Measurements from ENCODE around the gene MYOD1. TPM values are rescaled to one million over a fixed set of nuclear protein-coding genes. Genes with fewer than 3 reads are reported as not detected.

The MYOD1 gene
- total RNA-seq, 2 donors from 2014 or later = not detected

DNA sequence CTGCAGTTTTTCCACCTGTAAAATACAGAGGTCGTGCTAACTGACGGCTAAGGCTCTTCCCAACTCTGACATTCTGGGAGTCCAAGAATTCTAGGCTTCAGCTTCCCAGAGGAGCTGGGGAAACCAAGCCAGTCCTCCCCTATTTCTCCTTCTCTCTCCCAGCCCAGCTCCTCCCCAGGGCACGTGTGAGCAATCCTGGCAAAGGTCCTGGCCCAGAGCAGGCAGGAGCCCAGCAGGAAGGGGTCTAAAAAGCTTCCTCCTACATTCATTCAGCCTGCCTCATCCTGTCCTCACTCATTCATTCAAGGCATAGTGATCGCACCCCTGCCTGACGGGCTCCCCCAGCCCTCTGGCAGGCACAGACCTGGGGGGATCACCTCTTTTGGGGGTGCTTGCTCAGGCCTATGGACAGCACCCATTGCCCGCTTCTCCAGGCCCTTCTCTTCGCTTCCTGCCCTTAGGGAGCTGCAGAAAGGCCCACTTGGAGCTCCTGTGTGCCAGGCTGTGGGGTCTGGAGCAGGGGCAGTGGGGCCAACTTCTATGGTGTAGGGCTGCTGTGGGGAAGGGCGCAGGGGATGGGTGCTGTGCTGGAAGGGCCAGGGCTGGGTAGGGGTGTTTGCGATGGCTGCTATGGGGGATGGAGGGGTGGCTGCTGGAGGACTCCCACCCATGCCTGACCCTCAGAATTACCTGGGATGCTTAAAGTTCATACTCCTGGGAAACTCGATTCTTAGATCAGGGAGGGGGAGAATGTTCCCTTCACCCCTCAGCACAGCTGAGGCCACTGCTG lies 25.0 kb downstream of the MYOD1 start:
- intact Hi-C loops (cut with DNase I, micrococcal nuclease) = no loop called here
- ATAC-seq = no peak
- DNase-seq = no peak

DNA sequence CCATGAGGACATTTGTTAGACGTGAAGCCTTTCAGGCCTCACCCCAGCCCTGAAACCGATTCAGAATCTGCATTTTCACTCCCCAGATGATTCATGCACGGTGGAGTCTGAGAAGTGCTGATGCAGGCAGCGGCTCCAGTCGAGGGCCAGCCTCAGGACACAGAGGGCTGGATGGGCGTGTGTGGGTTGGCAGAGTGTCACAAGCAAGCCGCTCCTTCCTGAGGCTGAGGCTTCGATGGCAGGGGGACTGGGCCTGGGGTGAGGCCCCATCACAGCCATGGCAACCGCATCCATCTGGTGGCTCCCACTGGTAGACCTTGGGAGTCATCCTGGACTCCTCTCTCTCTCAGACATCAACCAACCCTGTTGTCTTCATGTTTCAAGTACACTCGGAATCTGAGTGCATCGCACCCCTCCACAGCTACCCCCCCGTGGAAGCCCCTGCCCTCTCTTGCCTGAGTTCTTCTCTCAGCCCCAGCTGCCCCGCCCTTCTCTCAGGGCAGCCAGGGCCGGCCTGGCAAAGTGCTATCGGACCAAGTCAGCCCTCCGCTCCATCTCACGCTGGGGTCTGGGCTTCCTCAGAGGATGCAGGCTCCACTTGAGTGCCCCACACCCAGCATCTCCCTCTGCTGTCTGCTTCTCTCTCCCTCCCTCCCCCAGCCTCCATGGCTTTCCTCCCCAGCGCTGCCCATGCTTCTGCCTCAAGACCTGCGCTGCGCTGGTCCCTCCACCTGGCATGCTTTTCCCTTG lies 25.8 kb downstream of the MYOD1 start:
- intact Hi-C loops (cut with DNase I, micrococcal nuclease) = no loop called here
- ATAC-seq (no peak), DNase-seq (peak in 1 of 2 donors; percentile 10)

DNA sequence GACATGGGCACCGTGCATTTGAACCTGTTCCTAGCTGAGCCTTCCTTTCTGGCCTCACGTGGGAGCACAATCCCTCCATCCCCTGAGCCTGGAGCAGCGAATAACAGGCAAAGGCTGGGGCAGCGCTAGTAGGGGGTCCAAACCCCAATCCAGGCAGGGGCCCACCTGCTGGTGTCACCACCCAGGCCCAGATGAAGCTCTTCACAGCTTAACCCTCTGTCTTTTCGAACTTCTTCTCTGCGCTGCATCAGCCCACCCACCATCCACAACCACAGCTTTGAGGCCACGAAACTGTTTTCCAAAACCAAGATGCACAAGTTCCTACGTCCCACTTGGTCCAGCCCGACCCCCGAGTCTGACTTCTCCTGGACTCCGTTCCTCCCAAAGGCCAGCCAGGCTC lies 26.7 kb downstream of the MYOD1 start:
- ATAC-seq (no peak), DNase-seq (no peak)
- intact Hi-C loops (cut with DNase I, micrococcal nuclease) = no loop called here

DNA sequence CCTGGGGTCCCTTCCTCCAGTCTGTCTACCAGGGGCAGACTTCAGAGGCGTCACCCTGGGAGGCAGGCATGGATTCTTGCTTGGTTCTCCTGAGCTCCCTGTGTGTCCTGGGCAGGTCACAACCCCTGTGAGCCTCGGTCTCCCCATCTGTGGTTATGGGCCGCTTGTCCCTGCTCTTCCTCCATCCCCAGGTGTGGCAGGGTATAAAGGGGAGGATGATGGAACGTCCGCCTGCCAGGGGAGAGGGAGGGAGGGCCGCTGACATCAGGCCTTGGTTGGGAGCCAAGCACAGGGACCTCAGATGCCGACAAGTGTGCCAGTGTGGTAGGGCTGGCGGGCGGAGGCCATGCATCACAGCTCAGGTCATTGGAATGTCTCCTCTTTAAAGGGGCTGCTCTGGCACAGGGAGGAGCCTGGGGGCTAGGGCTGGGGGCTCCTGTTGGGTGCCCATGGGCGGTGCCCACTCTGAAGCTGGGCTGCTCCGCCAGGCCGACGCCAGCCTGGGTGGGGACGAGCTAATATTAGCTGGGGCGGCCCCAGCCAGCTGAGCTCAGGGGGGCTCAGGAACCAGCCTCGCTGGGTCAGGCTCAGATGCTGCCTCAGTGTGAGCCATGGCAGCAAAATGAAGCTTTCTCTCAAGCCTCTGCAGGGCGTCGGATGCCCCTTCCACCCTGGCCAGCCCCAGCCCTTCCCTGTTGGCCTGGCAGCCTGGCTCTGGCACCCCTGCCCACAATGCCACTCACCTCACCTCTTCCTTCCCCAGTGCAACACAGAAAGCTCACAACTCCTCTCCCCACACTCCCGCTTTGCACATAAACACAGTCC lies 28.0 kb downstream of the MYOD1 start:
- intact Hi-C loops (cut with DNase I, micrococcal nuclease) = no loop called here
- DNase-seq (no peak), ATAC-seq (no peak)

DNA sequence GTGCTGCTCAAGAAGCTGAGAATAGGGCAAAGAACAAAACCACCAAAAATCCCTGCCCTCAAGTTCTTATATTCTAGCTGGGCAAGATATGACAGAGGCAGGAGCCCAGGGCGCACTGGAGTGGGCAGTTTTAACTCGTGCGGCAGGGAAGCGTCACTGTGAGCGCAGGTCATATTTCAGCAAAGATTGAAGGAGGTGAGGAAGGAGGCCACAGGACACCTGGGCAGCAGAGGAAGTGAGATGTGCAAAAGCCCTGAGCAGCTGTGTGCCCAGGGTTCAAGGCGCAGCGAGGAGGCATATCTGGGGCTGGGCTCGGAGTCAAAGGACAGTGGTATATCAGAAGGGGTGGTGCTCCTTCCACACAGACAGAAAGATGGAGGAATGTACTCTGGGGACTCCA lies 28.7 kb downstream of the MYOD1 start:
- ATAC-seq (no peak), DNase-seq (no peak)
- intact Hi-C loops (cut with DNase I, micrococcal nuclease) = no loop called here

DNA sequence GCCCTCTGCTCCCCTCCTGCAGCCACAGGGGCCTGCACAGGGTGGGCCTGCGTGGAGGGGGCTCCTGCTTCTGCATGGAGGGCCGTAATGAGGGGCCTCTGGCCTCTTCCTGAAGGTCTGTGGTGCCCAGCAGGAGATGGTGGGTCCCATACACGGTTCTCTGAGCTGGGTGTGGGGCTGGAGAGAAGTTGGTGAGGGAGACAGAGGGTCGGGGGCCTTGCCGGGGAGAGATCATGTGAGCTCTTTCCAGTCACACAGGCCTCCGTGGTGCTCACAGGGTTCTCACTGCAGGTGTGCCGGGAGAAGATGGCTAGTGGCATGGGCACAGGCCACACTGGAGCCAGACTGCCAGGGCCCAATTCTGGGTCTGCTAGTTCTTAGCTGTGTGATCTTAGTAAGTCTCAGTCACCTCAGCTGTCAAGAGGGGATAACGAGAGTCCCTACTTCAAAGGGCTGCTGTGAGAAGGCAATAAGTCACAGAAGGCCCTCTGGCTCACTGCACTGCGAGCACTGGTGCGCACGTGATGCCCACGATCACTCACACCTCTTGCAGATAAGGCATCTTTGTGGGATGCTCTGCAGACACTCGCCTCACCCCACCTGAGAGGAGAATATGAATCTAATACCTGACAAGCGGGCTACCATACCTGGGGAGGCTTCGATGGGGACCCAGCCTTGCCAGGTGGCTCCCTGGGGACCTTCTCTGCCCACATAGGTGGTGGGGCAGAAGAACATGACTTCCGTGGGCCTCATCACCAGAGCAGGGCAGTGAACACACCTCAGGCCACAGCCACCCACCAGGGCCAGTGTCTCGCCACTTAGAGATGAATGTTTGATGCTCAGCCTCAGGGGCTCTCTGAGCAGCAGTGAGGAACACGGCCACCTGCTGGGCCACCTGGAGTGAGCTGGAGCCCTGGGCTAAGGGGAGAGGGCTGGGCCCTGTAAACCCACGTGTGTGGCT lies 29.7 kb downstream of the MYOD1 start:
- DNase-seq (no peak), ATAC-seq (no peak)
- intact Hi-C loops (cut with DNase I, micrococcal nuclease) = no loop called here

DNA sequence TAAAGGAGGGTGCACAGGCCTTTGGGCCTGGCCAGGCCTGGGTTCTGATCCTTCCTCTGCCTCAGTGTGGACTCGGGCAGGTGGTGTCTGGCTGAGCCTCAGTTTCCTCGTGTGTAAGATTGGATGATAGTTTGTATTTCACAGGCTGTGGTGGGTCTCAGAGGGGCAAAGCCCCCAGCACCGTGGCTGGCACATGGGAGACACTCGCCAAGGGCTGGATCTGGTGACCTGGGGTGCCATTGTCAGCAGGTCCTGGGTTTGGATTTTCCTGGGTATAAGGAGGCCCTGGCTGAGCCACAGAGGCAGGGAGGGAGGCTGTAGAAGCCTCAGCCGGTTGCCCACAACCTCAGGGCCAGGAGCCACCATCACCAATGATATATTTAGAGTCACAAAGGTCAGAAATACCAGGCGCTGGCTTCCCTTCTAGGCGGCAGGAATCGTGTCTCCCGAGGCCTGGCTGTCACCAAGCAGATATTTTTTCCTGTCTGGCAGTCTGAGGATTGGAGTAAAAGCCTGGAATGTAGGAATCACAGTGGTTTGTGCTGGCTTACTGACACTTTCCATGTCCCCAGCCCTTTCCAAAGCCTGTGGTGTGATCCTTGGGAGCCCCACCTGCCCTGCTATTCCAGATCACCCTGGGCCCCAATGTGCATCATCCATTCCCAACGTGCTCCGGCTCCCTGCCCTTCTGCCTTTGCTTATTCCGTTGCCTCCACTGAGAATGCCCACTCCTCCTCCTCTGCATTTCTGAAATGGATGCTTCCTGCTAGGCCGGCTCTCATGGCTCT lies 30.8 kb downstream of the MYOD1 start:
- DNase-seq (peak in 1 of 2 donors; percentile 16), ATAC-seq (no peak)
- intact Hi-C loops (cut with DNase I, micrococcal nuclease) = no loop called here

DNA sequence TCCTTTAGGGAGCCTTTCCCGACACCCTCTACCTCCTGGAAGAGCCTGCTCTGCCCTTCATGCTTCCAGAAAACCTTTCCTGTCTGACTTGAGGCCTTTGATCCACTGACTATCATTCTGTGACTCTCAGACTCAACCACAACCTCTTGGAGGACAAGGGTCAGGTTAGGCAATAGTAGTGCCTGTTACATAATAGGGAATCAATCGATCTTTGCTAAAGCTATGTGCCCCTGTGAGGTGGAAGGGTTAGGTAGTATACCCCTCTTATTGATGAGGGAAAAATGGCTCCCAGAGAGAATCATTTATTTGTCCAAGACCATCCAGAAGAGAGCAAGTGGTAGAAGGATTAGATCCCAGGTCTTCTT lies 31.4 kb downstream of the MYOD1 start:
- intact Hi-C loops (cut with DNase I, micrococcal nuclease) = no loop called here
- no peak for DNase-seq
- ATAC-seq = no peak

DNA sequence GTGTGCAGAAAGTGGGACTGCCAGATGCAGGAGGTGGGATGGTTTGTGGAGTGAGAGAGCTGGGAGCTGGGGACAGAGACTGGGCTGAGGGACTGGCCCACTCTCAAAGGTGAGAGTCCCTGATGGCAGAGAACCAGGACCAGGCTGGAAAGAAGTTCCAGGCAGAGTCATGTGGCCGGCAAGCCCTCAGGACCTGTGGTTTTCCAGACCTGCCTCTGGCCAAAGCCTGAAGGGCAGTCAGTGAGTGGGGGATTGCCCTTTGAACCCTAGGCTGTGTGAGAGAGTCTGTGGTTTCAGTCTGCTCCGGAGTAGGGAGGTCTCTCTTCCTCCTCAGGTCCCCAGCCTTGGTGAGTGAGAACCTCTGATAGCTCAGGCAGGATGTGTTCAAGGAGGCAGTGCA lies 32.2 kb downstream of the MYOD1 start:
- ATAC-seq (no peak), DNase-seq (no peak)
- intact Hi-C loops (cut with DNase I, micrococcal nuclease) = no loop called here

DNA sequence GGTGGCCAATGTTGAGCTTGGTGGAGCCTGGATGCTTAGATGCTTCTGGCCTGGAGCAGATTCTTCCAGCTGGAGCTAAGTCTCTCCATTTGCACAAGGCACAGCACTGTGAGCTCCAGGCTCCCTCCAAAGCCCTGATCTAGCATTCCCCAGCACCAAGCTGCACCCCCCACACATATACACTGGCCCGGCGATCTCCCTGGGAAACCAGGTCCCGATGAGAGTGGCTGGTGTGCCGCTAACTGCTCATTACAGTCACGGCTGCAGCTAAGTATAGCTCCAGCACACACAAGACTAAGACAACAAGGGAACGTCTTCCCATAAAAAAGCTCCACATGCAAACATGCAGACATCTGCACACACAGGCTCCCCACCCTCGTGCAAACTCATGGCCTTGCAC lies 32.8 kb downstream of the MYOD1 start:
- intact Hi-C loops (cut with DNase I, micrococcal nuclease) = no loop called here
- DNase-seq (no peak), ATAC-seq (no peak)

DNA sequence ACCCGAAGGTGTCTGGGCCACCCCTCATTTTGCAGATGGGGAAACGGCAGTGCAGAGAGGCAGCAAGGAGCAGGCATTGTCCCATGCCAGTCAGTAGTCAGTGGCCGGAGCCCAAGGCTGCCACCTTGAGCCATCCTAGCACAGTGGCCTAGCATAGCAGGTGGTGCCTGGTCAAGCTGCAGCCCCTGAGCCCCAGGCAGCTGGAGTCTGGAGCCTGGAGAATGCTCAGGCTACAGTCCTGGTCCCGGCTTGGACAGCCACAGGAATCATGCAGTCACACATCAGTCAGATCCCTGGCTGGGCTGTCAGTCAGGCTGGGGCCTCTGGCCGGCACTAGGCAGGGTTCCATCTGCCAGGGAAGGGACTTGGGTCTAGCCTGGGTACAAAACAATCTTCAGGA lies 33.8 kb downstream of the MYOD1 start:
- intact Hi-C loops (cut with DNase I, micrococcal nuclease) = no loop called here
- DNase-seq = no peak
- ATAC-seq = no peak

DNA sequence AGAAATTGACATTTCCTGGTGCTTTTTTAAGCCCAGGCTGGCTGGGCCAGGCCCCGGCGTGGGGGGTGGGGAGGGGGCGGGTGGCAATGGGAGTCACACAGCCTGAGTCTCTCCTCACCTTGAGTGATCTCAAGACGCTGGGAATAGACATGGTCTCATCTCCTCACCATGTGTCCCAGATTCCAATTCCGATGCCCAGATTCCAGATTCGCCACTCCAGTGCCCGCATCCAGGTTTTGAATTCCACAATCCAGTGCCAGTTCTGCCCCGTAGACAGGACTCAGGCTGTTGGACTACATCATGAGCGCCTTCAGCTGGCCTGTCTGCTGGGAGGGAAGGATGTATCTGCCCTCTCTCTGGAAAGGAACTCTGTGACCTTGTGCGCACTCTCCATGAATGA lies 34.3 kb downstream of the MYOD1 start:
- no peak for ATAC-seq
- DNase-seq = no peak
- intact Hi-C loops (cut with DNase I, micrococcal nuclease) = no loop called here

DNA sequence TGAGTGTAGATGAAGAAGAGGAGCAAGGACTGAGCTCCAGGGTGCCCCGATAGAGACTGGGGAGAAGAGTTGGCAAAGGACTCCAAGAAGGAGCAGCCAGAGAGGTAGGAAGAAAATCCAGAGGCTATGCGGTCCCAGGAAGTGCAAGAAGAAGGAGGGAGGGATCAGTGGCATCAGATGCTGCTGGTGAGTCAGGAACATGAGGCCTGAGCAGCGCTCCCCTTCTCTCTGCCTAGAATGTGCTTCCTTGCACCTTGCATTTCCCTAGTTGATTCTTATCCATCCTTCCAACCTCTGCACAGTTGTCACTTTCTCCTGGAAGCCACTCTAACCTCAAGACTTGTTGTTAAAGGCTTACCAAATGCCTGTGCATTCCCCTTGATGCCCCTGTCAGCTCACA lies 36.5 kb downstream of the MYOD1 start:
- ATAC-seq = no peak
- intact Hi-C loops (cut with DNase I, micrococcal nuclease) = no loop called here

DNA sequence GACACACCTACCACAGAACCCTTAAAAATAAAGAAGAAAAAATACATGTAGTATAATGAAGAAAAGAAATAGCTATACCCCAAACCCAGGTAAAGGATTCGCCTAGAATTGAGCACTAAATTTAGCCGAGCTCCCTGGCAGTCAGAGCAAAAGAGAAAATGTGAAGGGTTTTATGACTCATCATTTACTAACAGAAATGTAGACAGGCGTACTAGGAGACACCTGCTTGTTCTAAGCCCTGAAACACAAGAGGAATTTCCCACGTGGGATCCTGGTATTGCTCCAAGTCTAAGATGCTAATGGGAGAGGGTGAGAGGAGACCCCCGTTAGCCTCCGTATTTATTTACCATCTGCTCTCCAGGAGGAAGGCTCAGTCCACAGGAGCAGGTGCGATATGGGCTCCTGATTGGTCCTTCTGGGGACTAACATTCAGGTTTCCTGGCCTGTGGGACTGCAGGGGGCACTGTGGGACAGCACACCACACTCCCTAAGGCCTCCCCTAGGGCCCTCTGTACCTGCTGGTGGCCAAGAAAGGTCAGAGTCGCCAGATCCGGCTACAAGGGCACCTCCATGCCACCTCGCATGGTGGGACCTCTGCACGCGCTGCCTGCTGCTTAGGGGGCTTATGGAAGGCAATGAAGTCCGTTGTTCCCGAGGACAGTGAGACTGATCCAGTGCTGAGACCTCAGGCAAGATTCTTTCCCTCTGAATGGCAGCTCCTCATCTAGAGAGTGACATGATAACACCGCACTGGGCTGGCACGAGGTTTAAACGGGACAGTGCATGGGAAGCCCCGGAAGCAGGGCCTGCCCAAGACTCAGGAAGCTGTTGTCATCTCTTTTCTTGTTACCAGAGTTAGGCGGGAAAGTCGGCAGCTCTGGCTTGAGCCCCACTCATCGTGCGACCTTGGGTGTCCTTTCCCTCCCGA lies 41.0 kb downstream of the MYOD1 start:
- intact Hi-C loops (cut with DNase I, micrococcal nuclease) = no loop called here
- ATAC-seq = peak; percentile 99
- DNase-seq = peak; percentile 41 to 78

More for the DNA sequence above, 36.5 kb downstream of the MYOD1 start:
- no peak for DNase-seq

DNA sequence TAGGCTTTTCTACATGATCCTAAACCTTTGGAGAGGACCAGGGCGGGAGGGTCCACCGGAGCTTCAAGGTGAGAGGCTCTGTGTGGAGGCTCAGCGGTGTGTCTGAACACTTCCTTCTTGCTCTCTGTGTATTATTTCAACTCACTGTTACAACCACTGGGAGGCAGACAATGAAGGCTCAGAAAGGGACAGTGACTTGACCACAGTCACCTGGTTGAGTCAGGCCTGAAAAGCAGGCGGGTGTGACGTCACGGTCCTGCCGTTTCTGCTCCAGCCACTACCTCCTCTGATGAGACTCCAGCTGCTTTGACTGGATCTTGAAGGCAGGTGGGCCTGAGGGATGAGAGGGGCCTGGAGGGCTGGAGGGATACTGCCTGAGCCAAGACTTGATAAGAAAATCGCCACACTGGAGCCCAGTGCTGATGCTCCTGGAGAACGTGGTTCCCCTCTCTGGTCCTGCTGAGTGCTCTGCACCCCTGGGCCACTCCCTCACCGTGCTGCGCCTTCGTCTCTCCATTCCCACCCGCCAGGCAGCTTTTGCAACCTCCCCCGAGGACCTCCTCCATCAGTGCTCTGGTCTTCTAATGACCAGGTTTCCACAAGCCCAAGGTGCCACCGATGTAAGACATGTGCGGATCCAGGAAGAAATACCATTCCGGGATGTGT lies 43.1 kb downstream of the MYOD1 start:
- DNase-seq (no peak), ATAC-seq (no peak)
- intact Hi-C loops (cut with DNase I, micrococcal nuclease) = no loop called here

DNA sequence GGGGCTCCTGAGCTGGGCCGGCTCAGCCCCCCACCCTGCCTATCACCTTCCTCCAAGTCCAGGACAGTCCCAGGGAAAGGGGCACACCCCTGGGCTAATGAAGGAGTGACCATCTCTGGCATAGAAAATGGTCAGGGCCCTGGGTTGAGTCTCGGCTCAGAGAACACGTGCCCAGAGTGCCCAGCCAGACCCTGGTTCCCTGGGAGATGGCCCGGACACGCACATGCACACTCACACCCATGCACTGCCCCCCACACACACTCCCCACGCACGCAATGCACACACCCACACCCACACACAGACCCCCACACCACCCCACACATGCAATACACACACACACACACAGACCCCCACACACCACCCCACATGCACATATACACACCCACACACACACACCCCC lies 43.9 kb downstream of the MYOD1 start:
- no peak for ATAC-seq
- intact Hi-C loops (cut with DNase I, micrococcal nuclease) = no loop called here
- no peak for DNase-seq

All from left colon (tissue), 2 donors.